GM21381 (cell line): ENCODE results near the gene CIAPIN1.

ENCODE experiments used
- ATAC-seq: cut with Tn5 transposase; IDR thresholded peaks from one replicate; pipeline ENCODE4 v1.9.1; 2021; ENCODE audit warnings: mild to moderate bottlenecking, moderate library complexity; ENCODE audit not compliant: unreplicated experiment

CIAPIN1 gene

GRCh38 chr16:57384248-57385070 is 62.7 kb downstream of the CIAPIN1 start:
- ATAC-seq, result no peak

- no peak for ATAC-seq
Observed at GRCh38 chr16:57383276-57384247, 63.6 kb downstream of the CIAPIN1 start.

GRCh38 chr16:57382535-57383275 is 64.5 kb downstream of the CIAPIN1 start:
- ATAC-seq, result no peak

GRCh38 chr16:57381791-57382534 is 65.2 kb downstream of the CIAPIN1 start:
- no peak for ATAC-seq

GRCh38 chr16:57380671-57381462 is 66.3 kb downstream of the CIAPIN1 start:
- no peak for ATAC-seq

- no peak for ATAC-seq
Observed at GRCh38 chr16:57379579-57379978, 67.6 kb downstream of the CIAPIN1 start.
